GM12864 (cell line): ENCODE data around the gene PPARD.

Experiments used
- DNase-seq: peaks from one replicate; pipeline ENCODE4 v3.0.0-alpha.2; 2011; ENCODE audit warnings: low read depth
- H3K4me3 ChIP-seq: 2 replicates; pipeline ENCODE4 v1.5.1; 2011; ENCODE audit warnings: mild to moderate bottlenecking, low read depth, low read length, control low read depth
- TF ChIP-seq, protein P1 (sequence below): IDR thresholded peaks from 2 replicates; pipeline ENCODE4 v1.5.1; 2011; ENCODE audit warnings: low read depth, mild to moderate bottlenecking, moderate library complexity, low read length, control low read depth, inconsistent platforms; ENCODE audit errors: missing control alignments

The PPARD gene

DNA sequence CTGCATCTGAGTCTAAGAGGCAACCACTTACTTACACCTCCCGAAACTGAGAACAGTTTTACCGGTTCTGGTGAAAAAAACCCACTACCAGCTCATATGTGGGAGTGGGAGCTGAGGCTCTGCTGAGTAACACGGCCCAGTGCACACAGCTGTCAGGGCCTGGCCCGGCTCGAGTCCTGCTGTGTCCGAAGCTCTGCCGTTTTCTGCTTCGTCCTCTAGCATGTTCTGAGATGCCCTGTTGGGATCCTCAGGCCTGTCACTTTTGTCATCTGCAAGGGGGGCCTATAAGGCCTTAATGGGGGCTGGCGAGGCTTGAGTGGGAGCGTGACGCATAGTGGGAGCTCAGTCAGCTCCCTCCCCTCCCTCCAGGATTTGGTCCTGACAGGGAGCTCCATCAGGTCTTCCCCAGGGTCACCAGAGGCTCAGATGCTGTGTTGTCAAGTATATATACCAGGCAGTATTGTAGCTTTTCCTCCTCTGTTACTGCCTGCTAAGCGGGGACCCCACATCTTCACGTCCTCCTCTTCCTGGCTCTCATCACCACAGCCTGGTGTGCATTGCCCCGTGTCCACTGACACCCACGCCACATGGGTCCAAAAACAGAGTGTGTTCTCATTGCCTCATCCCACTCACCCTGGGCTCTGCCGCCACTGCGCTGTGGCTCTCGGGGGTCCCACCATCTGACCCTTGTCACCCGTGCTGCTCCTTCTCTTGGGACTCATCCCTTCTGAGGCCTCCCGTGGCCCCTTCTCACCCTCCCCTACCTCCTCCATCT, 64.5 kb downstream of the PPARD start:
- TF ChIP-seq, protein P1, sequence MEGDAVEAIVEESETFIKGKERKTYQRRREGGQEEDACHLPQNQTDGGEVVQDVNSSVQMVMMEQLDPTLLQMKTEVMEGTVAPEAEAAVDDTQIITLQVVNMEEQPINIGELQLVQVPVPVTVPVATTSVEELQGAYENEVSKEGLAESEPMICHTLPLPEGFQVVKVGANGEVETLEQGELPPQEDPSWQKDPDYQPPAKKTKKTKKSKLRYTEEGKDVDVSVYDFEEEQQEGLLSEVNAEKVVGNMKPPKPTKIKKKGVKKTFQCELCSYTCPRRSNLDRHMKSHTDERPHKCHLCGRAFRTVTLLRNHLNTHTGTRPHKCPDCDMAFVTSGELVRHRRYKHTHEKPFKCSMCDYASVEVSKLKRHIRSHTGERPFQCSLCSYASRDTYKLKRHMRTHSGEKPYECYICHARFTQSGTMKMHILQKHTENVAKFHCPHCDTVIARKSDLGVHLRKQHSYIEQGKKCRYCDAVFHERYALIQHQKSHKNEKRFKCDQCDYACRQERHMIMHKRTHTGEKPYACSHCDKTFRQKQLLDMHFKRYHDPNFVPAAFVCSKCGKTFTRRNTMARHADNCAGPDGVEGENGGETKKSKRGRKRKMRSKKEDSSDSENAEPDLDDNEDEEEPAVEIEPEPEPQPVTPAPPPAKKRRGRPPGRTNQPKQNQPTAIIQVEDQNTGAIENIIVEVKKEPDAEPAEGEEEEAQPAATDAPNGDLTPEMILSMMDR: no peak
- DNase-seq: no peak
- no peak overlapping the region for H3K4me3 ChIP-seq

DNA sequence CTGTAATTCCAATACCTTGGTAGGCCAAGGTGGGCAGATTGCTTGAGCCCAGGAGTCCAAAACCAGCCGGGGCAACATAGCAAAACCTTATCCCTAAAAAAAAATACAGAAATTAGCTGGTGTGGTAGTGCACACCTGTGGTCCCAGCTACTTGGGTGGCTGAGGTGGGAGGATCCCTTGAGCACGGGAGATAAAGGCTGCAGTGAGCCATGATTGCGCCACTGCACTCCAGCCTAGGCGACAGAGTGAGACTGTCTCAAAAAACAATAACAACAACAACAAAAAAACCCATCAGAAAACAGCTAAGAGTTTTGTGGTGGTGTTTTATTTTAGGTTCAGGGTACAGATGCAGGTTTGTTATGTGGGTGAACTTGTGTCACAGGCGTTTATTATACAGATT, 66.9 kb downstream of the PPARD start:
- H3K4me3 ChIP-seq: no peak overlapping the region
- DNase-seq: no peak
- TF ChIP-seq, protein P1: no peak

DNA sequence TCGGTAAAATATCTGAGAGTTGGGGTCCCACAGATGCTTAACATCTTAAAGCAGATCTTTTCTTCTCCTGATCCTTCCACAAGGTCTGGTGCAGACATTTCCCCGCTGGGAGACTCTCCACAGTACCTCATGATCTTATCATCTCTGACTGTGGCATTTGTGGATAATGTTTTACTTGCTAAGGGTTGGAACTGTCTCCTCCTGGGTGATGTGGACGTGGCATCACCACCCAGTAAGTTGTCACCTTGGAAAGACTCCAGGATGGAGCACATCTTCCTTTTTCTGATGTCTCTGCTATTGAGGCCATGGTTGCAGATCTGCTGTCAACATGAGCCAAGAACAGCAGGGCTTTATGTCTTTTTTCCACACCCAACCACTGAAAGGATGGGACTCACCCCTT, 67.8 kb downstream of the PPARD start:
- DNase-seq: no peak
- TF ChIP-seq, protein P1: no peak
- H3K4me3 ChIP-seq: no peak overlapping the region

DNA sequence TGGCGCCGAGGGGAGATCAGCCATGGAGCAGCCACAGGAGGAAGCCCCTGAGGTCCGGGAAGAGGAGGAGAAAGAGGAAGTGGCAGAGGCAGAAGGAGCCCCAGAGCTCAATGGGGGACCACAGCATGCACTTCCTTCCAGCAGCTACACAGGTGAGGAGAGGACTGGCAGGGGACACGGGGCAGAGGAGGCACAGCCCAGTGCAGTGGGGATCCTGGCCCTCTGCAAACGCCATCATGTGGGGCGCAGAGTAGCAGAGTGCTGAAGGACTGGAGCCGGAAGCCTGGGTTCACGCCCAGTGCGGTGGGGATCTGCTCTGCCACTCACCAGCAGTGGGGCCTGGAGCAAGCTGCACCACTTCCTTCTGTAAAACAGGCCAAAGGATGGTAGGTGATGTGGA, 68.7 kb downstream of the PPARD start:
- TF ChIP-seq, protein P1: no peak
- no peak overlapping the region for H3K4me3 ChIP-seq
- no peak for DNase-seq

DNA sequence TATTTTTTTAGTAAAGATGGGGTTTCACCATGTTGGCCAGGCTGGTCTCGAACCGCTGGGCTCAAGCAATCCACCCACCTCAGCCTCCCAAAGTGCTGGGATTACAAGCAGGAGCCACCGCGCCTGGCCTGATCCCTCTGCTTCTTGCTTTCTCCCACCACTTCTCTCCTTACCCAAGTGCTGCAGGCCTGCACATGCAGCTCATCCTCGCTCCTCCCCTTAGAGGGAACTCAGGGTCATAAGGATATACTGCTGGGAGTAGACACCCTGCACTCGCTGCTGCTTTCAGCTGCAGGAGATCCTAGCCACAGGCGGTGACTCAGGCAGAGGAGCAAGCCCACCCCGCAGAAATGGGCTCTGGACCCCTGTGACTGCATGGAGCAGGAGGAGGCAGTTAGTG, 69.7 kb downstream of the PPARD start:
- no peak for DNase-seq
- no peak overlapping the region for H3K4me3 ChIP-seq
- TF ChIP-seq, protein P1: no peak

DNA sequence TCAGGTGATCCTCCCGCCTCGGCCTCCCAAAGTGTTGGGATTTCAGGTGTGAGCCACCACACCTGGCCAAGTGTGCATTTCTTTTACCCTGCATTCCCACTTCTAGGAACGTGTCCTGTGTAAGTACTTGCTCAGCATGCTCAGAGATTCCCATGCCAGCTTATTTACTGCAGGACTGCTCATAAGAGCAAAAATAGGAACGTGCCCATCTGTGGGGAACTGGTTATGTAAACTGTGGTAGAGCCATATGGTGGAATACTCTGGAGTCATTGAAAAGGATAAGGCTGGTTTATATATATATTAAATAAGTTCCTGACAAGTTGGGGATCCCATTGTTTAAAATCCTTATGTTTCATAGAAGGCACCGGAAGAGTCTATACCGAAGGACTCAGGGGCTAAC, 71.6 kb downstream of the PPARD start:
- TF ChIP-seq, protein P1: no peak
- H3K4me3 ChIP-seq: no peak overlapping the region
- no peak for DNase-seq

DNA sequence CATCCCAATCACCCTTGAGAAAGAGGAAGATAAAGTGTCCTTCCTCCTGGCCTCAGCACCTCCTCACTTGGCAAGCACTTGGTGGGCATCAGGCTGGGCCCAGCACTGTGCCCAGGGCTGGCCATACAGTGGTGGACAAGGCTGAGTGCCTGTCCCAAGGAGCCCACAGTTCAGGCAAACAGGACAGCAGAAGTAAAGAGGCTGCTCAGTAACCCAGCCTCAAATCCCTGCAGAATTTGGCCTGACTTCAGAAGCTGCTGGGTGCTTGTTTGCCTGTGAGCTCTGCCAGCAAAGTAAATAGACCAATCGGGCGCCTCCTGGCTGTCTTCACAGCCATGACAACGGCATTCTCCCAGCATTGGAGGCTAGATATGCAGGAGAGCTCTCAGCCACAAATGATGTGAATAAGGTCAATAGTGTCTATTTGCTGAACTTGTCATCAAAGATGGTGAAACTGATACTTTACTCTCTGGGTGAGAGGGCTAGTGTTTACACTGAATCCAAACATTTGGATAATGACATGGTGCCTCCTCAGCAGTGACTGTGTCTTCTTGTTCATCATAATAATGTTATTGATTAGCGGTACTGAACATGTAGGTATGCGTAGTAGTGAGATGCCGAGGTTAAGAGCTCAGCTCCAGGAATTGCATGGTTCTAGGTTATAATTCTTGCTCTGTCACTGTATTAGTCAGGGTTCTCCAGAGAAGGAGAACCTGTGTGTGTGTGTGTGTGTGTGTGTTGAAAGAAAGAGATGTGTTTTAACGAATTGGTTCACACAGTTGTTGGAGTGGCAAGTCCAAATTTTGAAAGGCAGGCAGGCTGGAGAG, 72.9 kb downstream of the PPARD start:
- no peak overlapping the region for H3K4me3 ChIP-seq
- DNase-seq: no peak
- TF ChIP-seq, protein P1: no peak
